GM12873 (cell line): ENCODE measurements around the gene PMM1.

Source experiments
- CTCF ChIP-seq: IDR thresholded peaks from 2 replicates; pipeline ENCODE4 v1.5.1; 2012; ENCODE audit warnings: low read depth, mild to moderate bottlenecking, moderate library complexity, low read length, control low read depth; ENCODE audit not compliant: insufficient read depth; ENCODE audit errors: missing control alignments

PMM1 gene

GRCh38 chr22:41544671-41545476 lies 44.8 kb downstream of the PMM1 start:
- no peak for TF ChIP-seq CTCF

- peak; percentile 67 for TF ChIP-seq CTCF
These were observed 45.6 kb downstream of the PMM1 start, which contains the start of gene POLR3H for GRCh38 chr22:41543854-41544670. Gene POLR3H (minus strand): TSS chr22:41544470. CDS start chr22:41544101, 369 bp downstream.

GRCh38 chr22:41542224-41542623 lies 47.4 kb downstream of the PMM1 start:
- no peak for TF ChIP-seq CTCF

GRCh38 chr22:41541484-41541883 lies 48.2 kb downstream of the PMM1 start:
- no peak for TF ChIP-seq CTCF

GRCh38 chr22:41540365-41540764 lies 49.3 kb downstream of the PMM1 start:
- no peak for TF ChIP-seq CTCF

- TF ChIP-seq CTCF, result no peak
These were observed 49.7 kb downstream of the PMM1 start for GRCh38 chr22:41540006-41540315.
